Stomach (tissue), 9 donors: ENCODE results near the gene ABCD3. TPM values are rescaled to one million over a fixed set of nuclear protein-coding genes. Genes with fewer than 3 reads are reported as not detected.
"Not testable (repeated sequence)": the region's sequence is repeated elsewhere in the genome, so short reads cannot be mapped to it uniquely, and the experiment has no call there.

Experiments
- DNase-seq, 2 donors: peaks; one replicate each; pipeline versions ENCODE4 v3.0.0 to v3.0.0-alpha.2; 2013 to 2019
- H3K27ac ChIP-seq, 5 donors: fragments of 200-600 bp in 4 of 5; sonication (generic) in 4 of 5; one replicate each; pipeline ENCODE4 v1.5.1; 2013 to 2019; ENCODE audit warnings: mild to moderate bottlenecking in 1 of 5, moderate library complexity in 1 of 5
- H3K27me3 ChIP-seq, 3 donors: fragments of 200-600 bp; sonication (generic); one replicate each; pipeline ENCODE4 v1.5.1; 2017 to 2019; ENCODE audit warnings: mixed run types in 1 of 3
- H3K36me3 ChIP-seq, 4 donors: fragments of 200-600 bp; sonication (generic); 1 replicate in 3 of 4; 2 replicates in 1 of 4; pipeline ENCODE4 v1.5.1; 2016 to 2019
- H3K4me1 ChIP-seq, 4 donors: fragments of 200-600 bp; sonication (generic); one replicate each; pipeline ENCODE4 v1.5.1; 2016 to 2019
- H3K4me3 ChIP-seq, 4 donors: fragments of 200-600 bp; sonication (generic) in 3 of 4; one replicate each; pipeline ENCODE4 v1.5.1; 2016 to 2019; ENCODE audit warnings: mild to moderate bottlenecking in 1 of 4
- H3K9me3 ChIP-seq, 4 donors: fragments of 200-600 bp; sonication (generic); one replicate each; pipeline ENCODE4 v1.5.1; 2016 to 2019
- EP300 ChIP-seq: sonication (generic); formaldehyde crosslinking; IDR thresholded peaks from one replicate; pipeline ENCODE4 v1.6.1; 2017; ENCODE audit warnings: antibody characterized with exemption
- POLR2A ChIP-seq, 4 donors: fragments of 450-650 bp; IDR thresholded peaks; one replicate each; pipeline ENCODE4 v1.6.1; 2016; ENCODE audit warnings: antibody characterized with exemption in 4 of 4, control low read depth in 2 of 4, mild to moderate bottlenecking in 1 of 4, moderate library complexity in 1 of 4
- POLR2AphosphoS5 ChIP-seq, 3 donors: sonication (generic); formaldehyde crosslinking; IDR thresholded peaks; one replicate each; pipeline ENCODE4 v1.6.1; 2016; ENCODE audit warnings: antibody characterized with exemption in 3 of 3
- WGBS, 5 donors: extraction: QIAGEN DNeasy Blood & Tissue Kit in 3 of 5; methylation state at CpG; one replicate each; pipeline versions ENCODE4 v1.1.5 to v1.1.7; 2013 to 2018; 5-methylcytosine and 5-hydroxymethylcytosine counted together
- intact Hi-C: fragments of 100-400 bp; cut with DNase I; formaldehyde crosslinking; loops from one replicate; pipeline ENCODE4 v1.15.1; 2023; ENCODE audit warnings: low total_unique reads
- polyA plus RNA-seq, 3 donors: library from polyadenylated mRNA; stranded (reverse); fragments of 200-250 nt; gene quantifications; one replicate each; pipeline ENCODE4 v1.2.3, GENCODE V29; 2013
- total RNA-seq, 5 donors: library from RNA; depleted of rRNA; stranded (reverse); fragments of >200 nt; gene quantifications; one replicate each; pipeline versions ENCODE4 v1.1.0 to v1.2.3, GENCODE V29; 2014 to 2016
- TF ChIP-seq, protein P1 (sequence below), 7 experiments: fragments of 450-650 bp in 4 of 7; fragments of 200-600 bp in 3 of 7; sonication (generic) in 3 of 7; IDR thresholded peaks; one replicate each; pipeline ENCODE4 v1.5.1; 2016 to 2019; ENCODE audit warnings: antibody characterized with exemption in 7 of 7, control low read depth in 2 of 7, mild to moderate bottlenecking in 1 of 7
- donor health status: healthy with polysubstance abuse.
- donor health status: Bipolar disorder and iron deficiency.
- donor health status: healthy.

Gene ABCD3
- total and polyA plus RNA-seq, 8 donors, result 8.8 to 124 (median 18.4) TPM

DNA sequence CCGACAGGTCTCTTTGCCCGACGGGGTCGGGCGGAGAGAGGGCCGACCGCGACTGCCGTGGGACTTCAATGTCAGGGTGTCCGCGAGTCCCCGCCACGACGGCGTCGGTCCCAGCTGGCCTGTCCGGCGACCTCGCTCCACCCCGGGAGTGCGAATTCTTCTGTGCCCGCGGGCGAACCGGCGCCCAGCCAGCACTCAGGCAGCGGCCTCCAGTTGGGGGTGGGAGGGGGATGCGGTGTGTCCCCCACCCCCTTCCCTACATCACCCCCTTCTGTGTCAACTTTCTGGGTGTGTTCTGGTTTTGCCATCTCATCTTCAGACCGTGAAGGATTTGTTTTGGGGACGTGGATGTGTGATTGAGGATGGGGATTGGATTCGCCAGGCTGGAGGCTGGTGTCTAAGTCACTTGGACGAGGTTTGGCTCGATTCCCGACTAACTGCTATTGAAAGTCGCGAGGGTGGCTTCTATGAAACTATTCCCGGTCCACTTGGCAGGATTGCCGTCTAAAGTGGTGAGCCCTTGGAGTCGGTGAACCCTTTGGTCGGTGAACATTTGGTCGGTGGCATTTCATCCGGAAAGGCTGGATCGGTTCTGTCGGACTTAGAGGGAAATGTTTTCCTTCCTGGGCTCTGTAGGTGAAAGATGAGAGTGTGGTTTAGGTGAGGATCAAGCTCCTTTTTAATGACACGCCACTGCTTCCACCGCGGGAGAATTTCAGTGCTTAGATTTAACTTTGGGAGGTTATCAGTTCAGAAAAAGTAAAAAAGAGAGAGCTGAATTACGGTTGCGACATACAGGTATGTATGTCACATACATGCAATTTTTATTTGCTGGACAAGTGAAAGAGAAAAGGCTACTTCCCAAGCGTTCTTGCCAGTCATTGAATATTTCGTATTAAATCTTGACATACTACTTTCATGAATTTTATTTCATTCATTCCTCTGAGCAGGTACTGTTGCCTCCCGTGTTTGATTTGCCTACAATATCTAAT, 771 bp downstream of the ABCD3 start:
- Histone ChIP-seq H3K4me1 (peaks cover 31 to 63% (median 50%) of the 10 kb centered on the region in 4 donors), H3K27ac (peak overlapping the region; percentile 91 to 97 (median 95)), H3K9me3 (no peaks in the 10 kb centered on the region), H3K27me3 (no peaks in the 10 kb centered on the region), H3K4me3 (peak overlapping the region; percentile 92 to 98 (median 95)), H3K36me3 (no peaks in the 10 kb centered on the region)
- DNase-seq, result peak; percentile 62 to 73
- intact Hi-C loops, result no loop called here
- TF ChIP-seq, protein P1, sequence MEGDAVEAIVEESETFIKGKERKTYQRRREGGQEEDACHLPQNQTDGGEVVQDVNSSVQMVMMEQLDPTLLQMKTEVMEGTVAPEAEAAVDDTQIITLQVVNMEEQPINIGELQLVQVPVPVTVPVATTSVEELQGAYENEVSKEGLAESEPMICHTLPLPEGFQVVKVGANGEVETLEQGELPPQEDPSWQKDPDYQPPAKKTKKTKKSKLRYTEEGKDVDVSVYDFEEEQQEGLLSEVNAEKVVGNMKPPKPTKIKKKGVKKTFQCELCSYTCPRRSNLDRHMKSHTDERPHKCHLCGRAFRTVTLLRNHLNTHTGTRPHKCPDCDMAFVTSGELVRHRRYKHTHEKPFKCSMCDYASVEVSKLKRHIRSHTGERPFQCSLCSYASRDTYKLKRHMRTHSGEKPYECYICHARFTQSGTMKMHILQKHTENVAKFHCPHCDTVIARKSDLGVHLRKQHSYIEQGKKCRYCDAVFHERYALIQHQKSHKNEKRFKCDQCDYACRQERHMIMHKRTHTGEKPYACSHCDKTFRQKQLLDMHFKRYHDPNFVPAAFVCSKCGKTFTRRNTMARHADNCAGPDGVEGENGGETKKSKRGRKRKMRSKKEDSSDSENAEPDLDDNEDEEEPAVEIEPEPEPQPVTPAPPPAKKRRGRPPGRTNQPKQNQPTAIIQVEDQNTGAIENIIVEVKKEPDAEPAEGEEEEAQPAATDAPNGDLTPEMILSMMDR (IDR thresholded peaks at IDR 0.05), result no peak
- TF ChIP-seq POLR2A (IDR thresholded peaks at IDR 0.05), result peak in 1 of 4 donors; percentile 15
- 2 to 9% (median 3%) methylated on average over 25 to 52 of the region's 52 CpGs for WGBS, 5 donors

DNA sequence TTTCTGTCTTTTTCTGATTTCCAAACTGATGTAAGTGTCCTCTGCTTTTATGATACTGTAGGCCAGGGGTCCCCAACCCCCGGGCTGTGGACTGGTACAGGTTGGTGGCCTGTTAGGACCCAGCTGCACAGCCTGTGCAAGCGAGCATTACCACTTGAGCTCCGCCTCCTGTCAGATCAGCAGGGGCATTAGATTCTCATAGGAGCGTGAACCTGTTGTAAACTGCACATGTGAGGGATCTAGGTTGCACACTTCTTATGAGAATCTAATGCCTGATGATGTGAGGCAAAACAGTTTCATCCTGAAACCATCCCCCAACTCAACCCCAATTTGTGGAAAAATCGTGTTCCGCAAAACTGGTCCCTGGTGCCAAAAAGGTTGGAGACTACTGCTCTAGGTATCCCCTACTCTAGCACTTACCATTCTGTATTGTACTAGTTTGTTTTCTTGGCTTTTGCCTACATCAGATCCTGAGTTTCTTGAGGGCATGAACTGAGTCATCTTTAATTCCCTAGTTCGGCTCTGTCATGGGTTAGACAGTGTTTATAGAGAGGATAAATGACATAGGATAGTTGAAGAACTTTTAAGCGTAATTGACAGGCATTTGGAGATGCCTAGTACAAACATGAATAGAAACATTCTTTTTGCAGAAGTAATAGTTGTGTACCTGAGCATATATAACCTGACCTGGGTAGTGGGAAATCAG, 4.1 kb downstream of the ABCD3 start:
- Histone ChIP-seq H3K9me3 (no peaks in the 10 kb centered on the region), H3K4me1 (peaks cover 45 to 85% (median 65%) of the 10 kb centered on the region in 4 donors), H3K27me3 (no peaks in the 10 kb centered on the region), H3K4me3 (no peak overlapping the region), H3K36me3 (no peaks in the 10 kb centered on the region), H3K27ac (peak overlapping the region in 2 of 5 donors; percentile 14 to 68)
- WGBS, 5 donors, result 38 to 59% (median 47%) methylated on average over 7 to 8 of the region's 8 CpGs
- DNase-seq, result no peak
- no peak for TF ChIP-seq POLR2AphosphoS5 (IDR thresholded peaks at IDR 0.05)
- TF ChIP-seq POLR2A (IDR thresholded peaks at IDR 0.05), result no peak
- TF ChIP-seq, protein P1 (IDR thresholded peaks at IDR 0.05), result no peak
- no peak for TF ChIP-seq EP300
- intact Hi-C loops, result no loop called here

DNA sequence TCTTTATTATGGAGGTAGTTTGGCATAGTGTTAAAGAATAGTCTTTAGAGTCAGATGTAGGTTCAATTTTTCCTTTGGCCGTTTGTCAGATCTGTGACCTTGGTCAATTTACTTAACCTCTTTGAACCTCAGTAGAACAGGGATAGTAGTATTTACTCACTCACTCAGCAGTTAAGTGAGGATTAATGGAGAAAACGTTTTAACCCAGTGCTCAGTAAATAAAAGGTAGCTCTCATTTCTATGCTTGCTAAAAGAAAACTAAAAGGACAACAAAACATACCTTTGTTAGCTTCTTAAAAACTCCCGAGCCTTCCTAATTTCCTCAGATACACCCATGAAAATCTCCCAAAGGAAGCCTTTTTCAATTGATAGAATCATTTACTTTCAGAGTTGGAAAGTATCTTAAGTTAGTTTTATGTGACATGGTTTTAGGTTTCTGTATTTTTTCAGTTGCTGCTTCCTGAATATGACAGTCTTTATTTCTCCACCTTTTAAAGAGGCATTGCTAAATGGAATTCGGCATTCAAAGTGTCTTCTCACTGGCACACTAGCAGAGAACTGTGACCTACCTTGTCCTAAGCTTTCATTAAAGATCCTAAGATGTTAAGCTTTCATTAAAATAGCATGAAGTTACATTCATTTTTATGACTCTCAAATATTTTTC, 7.8 kb downstream of the ABCD3 start:
- Histone ChIP-seq H3K4me3 (peak overlapping the region in 3 of 4 donors; percentile 1 to 21 (median 10)), H3K4me1 (peaks cover 44 to 90% (median 66%) of the 10 kb centered on the region in 4 donors), H3K36me3 (no peaks in the 10 kb centered on the region), H3K27ac (peak overlapping the region; percentile 54 to 82 (median 70)), H3K27me3 (no peaks in the 10 kb centered on the region), H3K9me3 (peaks cover 0 to 3% (median 0%) of the 10 kb centered on the region in 4 donors)
- peak; percentile 35 to 43 for DNase-seq
- WGBS, 5 donors, result 11 to 18% (median 13%) methylated on average over 4 of the region's 4 CpGs
- intact Hi-C loops, result no loop called here
- TF ChIP-seq EP300 (no peak), POLR2AphosphoS5 (IDR thresholded peaks at IDR 0.05) (peak in 1 of 3 donors; percentile 54), POLR2A (IDR thresholded peaks at IDR 0.05) (no peak)
- TF ChIP-seq, protein P1 (IDR thresholded peaks at IDR 0.05), result no peak

DNA sequence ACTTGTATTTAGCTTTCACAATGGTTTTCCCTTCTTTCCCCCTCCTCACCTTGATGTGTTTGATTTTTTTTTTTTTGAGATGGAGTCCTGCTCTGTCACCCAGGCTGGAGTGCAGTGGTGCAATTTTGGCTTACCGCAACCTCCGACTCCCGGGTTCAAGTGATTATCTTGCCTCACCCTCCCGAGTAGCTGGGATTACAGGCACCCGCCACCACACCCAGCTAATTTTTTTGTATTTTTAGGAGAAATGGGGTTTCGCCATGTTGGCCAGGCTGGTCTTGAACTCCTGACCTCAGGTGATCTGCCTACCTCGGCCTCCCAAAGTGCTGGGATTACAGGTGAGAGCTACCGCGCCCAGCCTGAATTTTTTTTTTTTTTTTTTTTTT, 8.3 kb downstream of the ABCD3 start:
- peaks cover 44 to 85% (median 63%) of the 10 kb centered on the region in 4 donors for H3K4me1 ChIP-seq

More for the DNA sequence above, 8.3 kb downstream of the ABCD3 start:
- H3K27me3 ChIP-seq, H3K36me3 ChIP-seq, intact Hi-C loops, DNase-seq, H3K9me3 ChIP-seq: not testable (repeated sequence)
- H3K27ac ChIP-seq, result peak overlapping the region; percentile 54 to 82 (median 70)
- 30 to 67% (median 53%) methylated on average over 9 of the region's 9 CpGs for WGBS, 5 donors
- H3K4me3 ChIP-seq, result peak overlapping the region in 3 of 4 donors; percentile 1 to 21 (median 10)
